HL-60 (cell line): ENCODE measurements around the gene TBC1D20.

ENCODE experiments used
- CTCF ChIP-seq: IDR thresholded peaks from one replicate; pipeline ENCODE4 v1.5.1; 2011; ENCODE audit warnings: low read length, control low read depth, inconsistent platforms; ENCODE audit not compliant: insufficient read depth
- POLR2AphosphoS5 ChIP-seq: IDR thresholded peaks from 2 replicates; pipeline ENCODE4 v1.6.1; 2012; ENCODE audit warnings: low read depth

GRCh38 chr20:474581-474980, 12.2 kb upstream of the TBC1D20 start:
- no peak for TF ChIP-seq CTCF
- no peak for TF ChIP-seq POLR2AphosphoS5
